LHCN-M2 (cell line): ENCODE data around the gene LAMA4. TPM values are rescaled to one million over a fixed set of nuclear protein-coding genes. Genes with fewer than 3 reads are reported as not detected.
A peak's percentile ranks its signal among the peaks of the same experiment; 100 is the strongest.

Experiments
- DNase-seq: peaks from one replicate; pipeline ENCODE4 v3.0.0-alpha.2; 2012; ENCODE audit warnings: low read depth
- polyA plus RNA-seq: library from polyadenylated mRNA; unstranded; fragments of >200 nt; gene quantifications from one replicate; pipeline ENCODE4 v1.2.1, GENCODE V29; 2012; ENCODE audit warnings: missing spikeins
- total RNA-seq: library from RNA; depleted of rRNA; stranded (reverse); fragments of >200 nt; gene quantifications from 2 replicates; pipeline ENCODE4 v1.2.3, GENCODE V29; 2014; rRNA removed

Gene LAMA4, protein sequence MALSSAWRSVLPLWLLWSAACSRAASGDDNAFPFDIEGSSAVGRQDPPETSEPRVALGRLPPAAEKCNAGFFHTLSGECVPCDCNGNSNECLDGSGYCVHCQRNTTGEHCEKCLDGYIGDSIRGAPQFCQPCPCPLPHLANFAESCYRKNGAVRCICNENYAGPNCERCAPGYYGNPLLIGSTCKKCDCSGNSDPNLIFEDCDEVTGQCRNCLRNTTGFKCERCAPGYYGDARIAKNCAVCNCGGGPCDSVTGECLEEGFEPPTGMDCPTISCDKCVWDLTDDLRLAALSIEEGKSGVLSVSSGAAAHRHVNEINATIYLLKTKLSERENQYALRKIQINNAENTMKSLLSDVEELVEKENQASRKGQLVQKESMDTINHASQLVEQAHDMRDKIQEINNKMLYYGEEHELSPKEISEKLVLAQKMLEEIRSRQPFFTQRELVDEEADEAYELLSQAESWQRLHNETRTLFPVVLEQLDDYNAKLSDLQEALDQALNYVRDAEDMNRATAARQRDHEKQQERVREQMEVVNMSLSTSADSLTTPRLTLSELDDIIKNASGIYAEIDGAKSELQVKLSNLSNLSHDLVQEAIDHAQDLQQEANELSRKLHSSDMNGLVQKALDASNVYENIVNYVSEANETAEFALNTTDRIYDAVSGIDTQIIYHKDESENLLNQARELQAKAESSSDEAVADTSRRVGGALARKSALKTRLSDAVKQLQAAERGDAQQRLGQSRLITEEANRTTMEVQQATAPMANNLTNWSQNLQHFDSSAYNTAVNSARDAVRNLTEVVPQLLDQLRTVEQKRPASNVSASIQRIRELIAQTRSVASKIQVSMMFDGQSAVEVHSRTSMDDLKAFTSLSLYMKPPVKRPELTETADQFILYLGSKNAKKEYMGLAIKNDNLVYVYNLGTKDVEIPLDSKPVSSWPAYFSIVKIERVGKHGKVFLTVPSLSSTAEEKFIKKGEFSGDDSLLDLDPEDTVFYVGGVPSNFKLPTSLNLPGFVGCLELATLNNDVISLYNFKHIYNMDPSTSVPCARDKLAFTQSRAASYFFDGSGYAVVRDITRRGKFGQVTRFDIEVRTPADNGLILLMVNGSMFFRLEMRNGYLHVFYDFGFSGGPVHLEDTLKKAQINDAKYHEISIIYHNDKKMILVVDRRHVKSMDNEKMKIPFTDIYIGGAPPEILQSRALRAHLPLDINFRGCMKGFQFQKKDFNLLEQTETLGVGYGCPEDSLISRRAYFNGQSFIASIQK (N-terminal part only)
- total RNA-seq: 6.5 and 6.8 TPM in 2 replicates
- polyA plus RNA-seq: 0.16 TPM

DNA sequence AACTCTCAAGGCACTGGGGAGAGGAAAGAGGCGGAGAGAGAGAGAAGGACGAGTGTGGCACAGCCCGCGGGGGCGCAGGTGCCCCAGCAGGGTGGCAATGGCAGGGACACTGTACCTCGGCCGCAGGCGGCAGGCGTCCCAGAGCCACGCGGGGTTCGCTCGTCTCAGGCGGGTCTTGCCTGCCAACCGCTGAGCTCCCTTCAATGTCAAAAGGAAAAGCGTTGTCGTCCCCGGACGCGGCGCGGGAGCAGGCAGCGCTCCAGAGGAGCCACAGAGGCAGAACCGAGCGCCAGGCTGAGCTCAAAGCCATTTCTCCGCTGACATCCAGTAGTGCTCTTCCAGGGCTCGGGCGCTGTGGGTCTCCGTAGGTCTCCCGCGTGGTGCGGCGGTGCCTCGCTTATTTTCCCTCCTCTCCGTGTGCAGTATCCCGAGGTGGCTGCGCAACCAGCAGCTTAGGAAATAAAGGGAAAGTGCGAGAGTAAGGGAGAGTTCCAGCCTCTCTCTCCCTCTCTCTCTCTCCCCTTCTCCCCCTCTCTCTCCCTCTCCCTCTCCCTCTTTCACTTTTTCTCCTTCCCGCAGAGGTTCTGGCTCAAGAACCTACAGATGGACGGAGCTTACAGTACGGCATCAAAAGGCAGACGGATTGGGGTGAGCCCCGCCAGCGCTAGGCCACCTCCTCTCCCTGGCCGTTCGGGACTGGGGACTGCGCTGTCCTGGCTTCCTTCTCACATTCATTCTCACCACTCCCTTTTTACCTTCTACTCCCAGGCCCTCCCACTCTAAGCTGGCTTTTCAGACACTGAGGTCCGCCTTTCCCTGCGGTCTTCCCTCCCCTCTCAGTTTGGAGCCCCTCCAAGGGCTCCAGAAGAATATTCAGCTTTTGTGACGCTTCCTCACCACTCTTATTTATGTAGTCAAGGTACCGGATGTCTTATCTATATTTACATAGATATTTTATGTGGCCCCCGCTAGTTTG lies at the start of gene LAMA4:
TSS of gene LAMA4 (minus strand) at position 727 of the 976 bp plus-strand sequence. CDS start at position 310, 417 bp downstream.
- DNase-seq: peak; percentile 44

DNA sequence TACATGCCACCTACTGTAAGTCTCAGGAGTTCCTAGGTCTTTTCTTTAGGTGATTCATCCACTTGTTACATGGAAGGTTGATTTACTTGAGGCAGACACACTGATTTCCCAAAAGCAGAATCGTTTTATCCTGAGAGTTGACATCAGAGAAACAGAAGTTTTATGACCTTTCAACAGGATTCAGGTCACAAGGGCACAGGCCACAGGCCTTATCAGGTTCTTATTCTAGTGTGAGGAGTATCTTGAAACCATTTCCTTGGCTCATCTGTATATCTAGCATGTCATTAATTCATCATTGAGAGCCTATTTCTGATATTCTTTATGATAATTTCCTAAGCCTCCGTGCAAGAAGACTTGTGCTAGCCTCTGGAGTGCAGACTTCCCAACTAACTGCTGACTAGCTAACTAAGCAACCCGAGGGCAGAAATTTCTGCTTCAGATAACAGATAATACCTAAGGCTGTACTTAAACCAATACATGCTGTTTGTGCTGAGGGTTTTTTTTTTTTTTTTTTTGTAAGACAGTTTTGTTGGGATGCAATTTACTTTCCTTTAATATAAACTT lies 47.9 kb upstream of the LAMA4 start:
- DNase-seq: no peak

GRCh38 chr6:112300896-112301295 lies 46.5 kb upstream of the LAMA4 start:
- no peak for DNase-seq

GRCh38 chr6:112298816-112299281 lies 44.5 kb upstream of the LAMA4 start:
- peak; percentile 85 for DNase-seq

DNA sequence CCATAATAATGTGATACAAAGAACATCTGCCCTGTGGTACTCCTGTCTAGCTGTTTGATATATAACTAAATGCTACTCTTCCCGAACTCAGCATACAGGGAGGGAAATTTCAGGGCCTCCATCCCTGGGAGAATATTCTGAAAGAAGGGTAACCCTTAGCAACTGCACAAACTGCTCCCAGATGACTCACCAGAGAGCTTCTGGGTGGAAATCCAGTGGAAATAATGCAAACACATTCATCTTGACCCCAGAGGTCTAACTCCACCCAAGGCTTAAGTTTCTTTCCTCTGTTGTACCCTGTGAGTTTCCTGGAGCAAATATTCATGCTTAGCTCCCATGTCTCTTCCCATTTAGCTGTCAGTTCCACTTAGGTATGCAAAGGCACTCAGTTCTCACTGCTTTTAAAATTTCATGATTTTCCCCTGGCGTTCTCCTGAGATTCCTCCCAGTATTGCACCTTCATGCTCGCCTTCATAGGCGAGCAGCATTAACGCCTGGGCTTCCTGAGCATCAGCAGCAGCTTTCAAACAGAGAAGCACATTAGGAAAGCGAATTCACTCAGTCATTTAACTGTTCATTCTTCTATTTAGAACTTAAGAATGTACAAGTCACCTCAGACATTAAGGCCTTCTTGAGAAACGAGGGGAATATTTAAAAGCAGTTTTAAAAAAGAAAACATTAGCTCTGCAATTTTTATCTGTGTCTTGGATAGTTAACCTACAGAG lies 43.8 kb upstream of the LAMA4 start:
- peak; percentile 95 for DNase-seq

DNA sequence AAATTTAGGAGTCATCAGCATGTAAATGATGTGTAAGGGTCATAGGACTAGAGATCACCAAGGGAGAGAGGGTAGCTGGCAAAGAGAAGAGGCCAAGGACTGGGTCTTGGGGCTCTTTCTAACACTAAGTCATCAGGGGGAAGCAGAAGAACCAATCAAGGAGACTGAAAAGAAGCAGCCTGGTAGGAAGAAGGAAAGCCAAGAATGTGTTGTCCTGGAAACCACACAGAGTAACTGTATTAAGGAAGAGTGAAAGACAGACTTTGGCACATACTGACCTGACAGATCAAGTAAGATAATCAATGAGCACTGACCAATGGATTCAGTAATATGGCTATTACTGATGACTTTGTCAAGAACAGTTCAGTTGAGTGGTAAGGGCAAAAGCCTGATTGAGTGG lies 42.3 kb upstream of the LAMA4 start:
- no peak for DNase-seq

- peak; percentile 80 for DNase-seq
Observed at GRCh38 chr6:112296122-112296521, 41.8 kb upstream of the LAMA4 start.

GRCh38 chr6:112291161-112291762 lies 36.9 kb upstream of the LAMA4 start:
- no peak for DNase-seq

DNA sequence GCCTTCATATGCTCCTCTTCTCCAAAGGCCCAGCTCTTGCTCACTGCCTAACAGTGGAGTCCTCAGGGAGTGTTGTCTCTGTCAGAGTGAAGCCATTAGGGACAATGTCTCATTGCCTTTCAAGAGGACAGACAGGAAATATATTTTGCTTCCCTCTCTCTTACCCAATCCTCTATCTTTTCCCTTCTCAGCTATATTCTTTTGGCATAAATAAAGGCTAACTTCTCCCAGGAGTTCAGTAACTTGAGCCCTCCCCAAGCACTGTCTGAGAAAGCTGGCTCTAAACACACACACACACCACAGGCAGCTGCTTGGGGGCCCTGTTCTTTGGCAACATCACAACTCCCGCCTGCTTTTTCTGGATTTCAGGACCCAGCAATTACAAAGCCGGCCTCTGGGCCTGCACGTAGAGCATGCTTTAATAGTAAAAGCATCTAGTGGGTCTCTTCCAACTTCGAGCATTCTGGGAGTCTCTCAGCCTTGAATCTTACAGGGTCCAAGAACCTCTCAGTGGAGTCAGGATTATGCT lies 34.7 kb upstream of the LAMA4 start:
- DNase-seq: peak; percentile 95

DNA sequence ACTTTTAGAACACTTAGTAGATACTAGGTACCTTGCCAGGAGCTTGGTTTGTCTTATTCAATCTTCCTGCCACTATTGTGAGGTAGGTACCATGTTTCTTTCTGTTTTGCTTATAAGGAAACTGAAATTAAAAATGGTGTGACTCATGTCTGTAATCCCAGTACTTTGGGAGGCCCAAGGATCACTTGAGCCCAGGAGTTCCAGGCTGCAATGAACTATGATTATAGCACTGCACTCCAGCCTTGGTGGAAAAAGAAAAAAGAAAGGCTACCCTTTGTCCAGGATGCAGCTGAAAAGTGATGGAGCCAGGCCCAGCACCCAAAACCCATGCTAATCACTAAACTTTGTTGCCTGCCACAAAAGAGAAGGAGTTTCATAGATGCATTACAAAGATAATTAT lies 34.1 kb upstream of the LAMA4 start:
- peak; percentile 48 for DNase-seq

- DNase-seq: no peak
Observed at GRCh38 chr6:112287577-112288225, 33.3 kb upstream of the LAMA4 start.

GRCh38 chr6:112286500-112287144 lies 32.3 kb upstream of the LAMA4 start:
- no peak for DNase-seq

DNA sequence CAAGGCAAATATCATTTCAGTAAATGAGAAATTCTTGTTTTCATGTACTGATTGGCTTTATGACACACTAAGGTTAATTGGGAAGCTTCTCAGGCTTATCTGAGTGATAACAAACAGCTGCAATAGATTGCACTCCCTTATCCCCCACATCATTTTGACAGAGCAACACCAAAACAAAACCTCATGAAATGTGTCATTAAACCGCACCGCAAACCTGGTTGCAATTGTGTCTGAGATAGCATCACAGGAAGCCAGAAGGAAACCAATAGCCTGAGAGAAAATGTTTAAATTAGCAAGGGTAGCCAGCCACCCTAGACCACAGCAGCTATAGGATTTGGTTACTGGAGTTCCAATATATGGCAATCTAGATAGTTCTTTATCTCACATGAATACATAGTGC lies 31.6 kb upstream of the LAMA4 start:
- peak; percentile 59 for DNase-seq

- DNase-seq: no peak
Observed at GRCh38 chr6:112284603-112285002, 30.2 kb upstream of the LAMA4 start.

DNA sequence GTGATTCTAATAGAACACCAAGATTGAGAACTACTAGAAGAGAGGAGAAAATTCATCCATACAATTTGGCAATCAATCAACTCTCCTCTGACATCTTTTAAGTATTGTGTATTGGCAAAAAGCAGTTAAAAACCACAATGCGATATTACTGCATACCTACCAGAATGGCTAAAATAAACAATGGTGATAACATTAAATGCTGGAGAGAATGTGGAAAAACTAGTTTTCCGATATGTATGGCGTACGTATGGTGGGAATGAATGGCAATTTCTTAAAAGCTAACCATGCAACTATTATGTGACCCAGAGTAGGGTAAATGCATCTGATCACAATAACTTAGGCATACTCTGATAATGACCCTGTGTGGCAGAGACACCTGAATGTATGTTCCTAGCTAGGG lies 29.3 kb upstream of the LAMA4 start:
- no peak for DNase-seq

GRCh38 chr6:112281821-112282615 lies 27.7 kb upstream of the LAMA4 start:
- peak; percentile 95 for DNase-seq
